Dendritic cell treated with granulocyte-macrophage colony-stimulating factor and Interleukin-4, amounts not matched to agents 40 ng/mL and 50 ng/mL, for 4 days (primary cell): ENCODE results near the gene LRRC46.
A peak's percentile ranks its signal among the peaks of the same experiment; 100 is the strongest.

Experiments
- H3K27ac Mint-ChIP-seq: one replicate; pipeline ENCODE4 v1.8.0; 2022; ENCODE audit warnings: mild to moderate bottlenecking, mixed read lengths
- H3K27me3 Mint-ChIP-seq: one replicate; pipeline ENCODE4 v1.8.0; 2022; ENCODE audit warnings: mild to moderate bottlenecking, mixed read lengths
- H3K36me3 Mint-ChIP-seq: one replicate; pipeline ENCODE4 v1.8.0; 2022; ENCODE audit warnings: low read depth, mixed read lengths
- H3K4me1 Mint-ChIP-seq: one replicate; pipeline ENCODE4 v1.8.0; 2022; ENCODE audit warnings: low read depth, mixed read lengths
- H3K4me3 Mint-ChIP-seq: one replicate; pipeline ENCODE4 v1.8.0; 2022; ENCODE audit warnings: mild to moderate bottlenecking, moderate library complexity, mixed read lengths
- H3K9me3 Mint-ChIP-seq: one replicate; pipeline ENCODE4 v1.8.0; 2022; ENCODE audit warnings: mixed read lengths
- intact Hi-C: fragments of 100-400 bp; cut with micrococcal nuclease; formaldehyde crosslinking; loops from one replicate; pipeline ENCODE4 v1.15.0; 2022

The LRRC46 gene

GRCh38 chr17:47878203-47879027, 46.9 kb downstream of the LRRC46 start:
- Mint-ChIP-seq H3K4me3 (no peak overlapping the region), H3K27me3 (peaks cover 33% of the 10 kb centered on the region), H3K36me3 (no peaks in the 10 kb centered on the region), H3K4me1 (peaks cover 44% of the 10 kb centered on the region), H3K9me3 (peaks cover 9% of the 10 kb centered on the region), H3K27ac (no peak overlapping the region)
- intact Hi-C loops, result no loop called here

- Mint-ChIP-seq H3K27me3 (peaks cover 27% of the 10 kb centered on the region), H3K4me1 (peaks cover 39% of the 10 kb centered on the region), H3K36me3 (no peaks in the 10 kb centered on the region), H3K4me3 (no peak overlapping the region), H3K9me3 (peaks cover 2% of the 10 kb centered on the region), H3K27ac (no peak overlapping the region)
- intact Hi-C loops, result no loop called here
Observed at GRCh38 chr17:47879028-47879585, 47.6 kb downstream of the LRRC46 start.

- Mint-ChIP-seq H3K9me3 (no peaks in the 10 kb centered on the region), H3K4me3 (no peak overlapping the region), H3K27ac (no peak overlapping the region), H3K27me3 (peaks cover 24% of the 10 kb centered on the region), H3K36me3 (no peaks in the 10 kb centered on the region), H3K4me1 (peaks cover 34% of the 10 kb centered on the region)
- intact Hi-C loops, result no loop called here
Observed at GRCh38 chr17:47879776-47880454, 48.4 kb downstream of the LRRC46 start.

GRCh38 chr17:47882247-47882646, 50.8 kb downstream of the LRRC46 start:
- Mint-ChIP-seq H3K36me3 (no peaks in the 10 kb centered on the region), H3K4me3 (peak overlapping the region; percentile 35), H3K27ac (peak overlapping the region; percentile 10)

GRCh38 chr17:47882695-47883588, 51.5 kb downstream of the LRRC46 start:
- Mint-ChIP-seq H3K4me1 (peaks cover 26% of the 10 kb centered on the region), H3K9me3 (no peaks in the 10 kb centered on the region), H3K27ac (peak overlapping the region; percentile 10), H3K4me3 (no peak overlapping the region), H3K36me3 (no peaks in the 10 kb centered on the region), H3K27me3 (peaks cover 17% of the 10 kb centered on the region)
- intact Hi-C loops, result no loop called here

More at GRCh38 chr17:47882247-47882646, 50.8 kb downstream of the LRRC46 start:
- intact Hi-C loops, result no loop called here
- peaks cover 33% of the 10 kb centered on the region for H3K4me1 Mint-ChIP-seq
- peaks cover 17% of the 10 kb centered on the region for H3K27me3 Mint-ChIP-seq
- H3K9me3 Mint-ChIP-seq, result no peaks in the 10 kb centered on the region

- Mint-ChIP-seq H3K27me3 (peaks cover 12% of the 10 kb centered on the region), H3K4me1 (peaks cover 21% of the 10 kb centered on the region), H3K36me3 (no peaks in the 10 kb centered on the region), H3K27ac (no peak overlapping the region), H3K9me3 (no peaks in the 10 kb centered on the region), H3K4me3 (no peak overlapping the region)
- intact Hi-C loops, result no loop called here
Observed at GRCh38 chr17:47883589-47884426, 52.3 kb downstream of the LRRC46 start.

- peaks cover 6% of the 10 kb centered on the region for H3K27me3 Mint-ChIP-seq
- no peak overlapping the region for H3K4me3 Mint-ChIP-seq
- H3K4me1 Mint-ChIP-seq, result peaks cover 21% of the 10 kb centered on the region
- H3K27ac Mint-ChIP-seq, result no peak overlapping the region
- intact Hi-C loops, result no loop called here
- H3K9me3 Mint-ChIP-seq, result no peaks in the 10 kb centered on the region
- H3K36me3 Mint-ChIP-seq, result no peaks in the 10 kb centered on the region
Observed at GRCh38 chr17:47884427-47884740, 52.9 kb downstream of the LRRC46 start.

GRCh38 chr17:47884905-47885730, 53.6 kb downstream of the LRRC46 start:
- H3K36me3 Mint-ChIP-seq, result no peaks in the 10 kb centered on the region
- intact Hi-C loops, result no loop called here
- H3K4me3 Mint-ChIP-seq, result no peak overlapping the region
- H3K4me1 Mint-ChIP-seq, result peaks cover 24% of the 10 kb centered on the region
- H3K9me3 Mint-ChIP-seq, result no peaks in the 10 kb centered on the region
- no peak overlapping the region for H3K27ac Mint-ChIP-seq
- H3K27me3 Mint-ChIP-seq, result peaks cover 5% of the 10 kb centered on the region
